GM19035 (cell line): ENCODE data around the gene TMEM132C.

Source experiments
- ATAC-seq: cut with Tn5 transposase; IDR thresholded peaks from one replicate; pipeline ENCODE4 v1.9.1; 2021; ENCODE audit not compliant: unreplicated experiment

TMEM132C gene

DNA sequence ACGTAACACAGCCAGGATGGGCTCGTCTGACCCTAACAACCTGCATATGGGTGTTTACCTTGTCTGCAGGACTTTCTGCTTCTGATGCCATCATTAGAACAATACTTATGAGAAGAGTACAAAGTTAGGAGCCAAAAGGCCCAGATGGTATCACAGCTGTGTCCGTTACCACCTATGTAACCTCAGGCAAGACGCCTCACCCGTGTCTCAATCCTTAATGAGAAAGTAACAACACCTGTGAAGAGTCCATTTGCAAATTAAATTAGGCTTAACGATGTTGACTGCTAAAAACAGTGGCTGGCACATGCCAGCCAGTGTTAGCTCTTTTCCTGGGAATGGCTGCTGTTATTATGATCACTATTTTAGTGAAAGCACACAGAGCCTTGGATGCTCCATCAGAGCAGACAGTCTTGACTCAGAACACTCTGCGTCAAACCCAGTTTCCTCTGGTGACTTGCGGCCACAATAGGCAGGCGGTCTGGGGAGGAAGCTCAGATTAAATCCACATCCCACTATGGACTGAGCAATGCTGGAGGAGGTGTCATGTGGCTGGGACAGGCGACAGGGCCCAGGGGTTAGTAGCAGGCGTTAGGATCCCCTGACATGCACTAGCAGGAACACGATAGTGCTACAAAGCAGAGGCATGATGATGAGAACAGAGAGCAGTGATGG is 431.5 kb downstream of the TMEM132C start:
- no peak for ATAC-seq

DNA sequence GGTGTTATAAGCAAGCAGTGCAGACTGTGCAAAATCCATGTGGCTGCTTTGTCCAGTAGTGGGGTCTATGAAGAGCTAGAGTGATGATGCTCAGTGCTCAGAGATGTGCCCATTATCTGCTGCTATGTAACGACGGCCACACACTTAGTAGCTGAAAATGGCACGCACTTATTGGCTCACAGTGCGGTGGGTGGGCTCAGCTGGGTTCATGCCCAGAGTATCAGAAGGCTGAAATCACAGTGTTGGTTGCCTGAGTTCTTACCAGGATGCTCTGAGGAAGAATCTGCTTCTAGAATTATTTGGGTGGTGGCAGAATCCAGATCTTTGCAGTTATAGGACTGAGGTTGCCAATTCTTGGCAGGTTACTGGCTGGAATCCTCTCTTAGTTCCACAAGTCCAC is 432.1 kb downstream of the TMEM132C start:
- ATAC-seq, result no peak

DNA sequence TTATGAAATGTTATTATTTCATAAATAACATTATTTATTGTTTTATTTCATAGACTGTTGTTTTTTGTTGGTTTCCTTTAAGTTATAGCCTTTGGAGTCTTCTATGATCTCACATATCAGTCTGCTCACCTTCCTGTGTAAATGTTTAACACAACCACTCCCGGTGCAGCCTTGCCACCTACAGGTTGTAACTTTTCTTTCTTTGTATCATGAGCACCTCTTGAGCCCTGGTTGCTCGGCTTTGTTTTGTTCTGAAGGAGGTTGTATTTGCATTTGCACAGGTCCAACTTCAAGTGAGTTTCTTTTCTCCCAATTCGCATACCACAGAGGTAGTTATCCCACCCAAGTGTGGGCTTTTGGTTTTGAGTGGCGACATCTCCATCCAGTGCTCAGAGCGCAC is 435.4 kb downstream of the TMEM132C start:
- no peak for ATAC-seq

DNA sequence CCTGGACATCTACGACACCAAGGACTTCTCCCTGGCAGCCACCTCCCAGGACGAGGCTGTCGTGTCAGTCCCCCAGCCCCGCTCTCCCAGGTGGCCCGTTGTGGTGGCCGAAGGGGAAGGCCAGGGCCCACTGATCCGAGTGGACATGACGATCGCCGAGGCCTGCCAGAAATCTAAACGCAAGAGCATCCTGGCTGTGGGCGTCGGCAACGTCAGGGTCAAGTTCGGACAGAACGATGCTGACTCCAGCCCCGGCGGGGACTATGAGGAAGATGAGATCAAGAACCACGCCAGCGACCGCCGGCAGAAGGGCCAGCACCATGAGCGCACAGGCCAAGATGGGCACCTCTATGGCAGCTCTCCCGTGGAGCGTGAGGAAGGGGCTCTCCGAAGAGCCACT is 438.2 kb downstream of the TMEM132C start:
- no peak for ATAC-seq

DNA sequence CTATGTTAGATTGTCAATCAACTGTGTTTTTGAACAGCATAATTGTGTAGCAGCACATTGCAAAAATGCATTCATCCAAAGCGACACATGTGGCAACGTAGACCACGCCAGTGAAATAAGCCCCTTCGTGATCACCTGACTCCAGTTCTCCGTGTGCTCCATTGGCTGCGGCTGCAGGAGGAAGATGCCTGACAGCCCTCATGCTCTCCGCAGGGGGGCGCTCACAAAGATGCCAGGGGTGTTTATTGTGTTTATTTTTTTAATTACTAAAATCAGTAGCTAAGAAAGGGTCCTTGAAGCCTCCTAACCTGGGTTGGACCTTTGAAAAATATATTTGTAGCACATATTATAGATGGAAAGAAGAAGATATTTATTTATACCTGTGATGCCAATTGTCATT is 440.5 kb downstream of the TMEM132C start:
- ATAC-seq, result no peak

DNA sequence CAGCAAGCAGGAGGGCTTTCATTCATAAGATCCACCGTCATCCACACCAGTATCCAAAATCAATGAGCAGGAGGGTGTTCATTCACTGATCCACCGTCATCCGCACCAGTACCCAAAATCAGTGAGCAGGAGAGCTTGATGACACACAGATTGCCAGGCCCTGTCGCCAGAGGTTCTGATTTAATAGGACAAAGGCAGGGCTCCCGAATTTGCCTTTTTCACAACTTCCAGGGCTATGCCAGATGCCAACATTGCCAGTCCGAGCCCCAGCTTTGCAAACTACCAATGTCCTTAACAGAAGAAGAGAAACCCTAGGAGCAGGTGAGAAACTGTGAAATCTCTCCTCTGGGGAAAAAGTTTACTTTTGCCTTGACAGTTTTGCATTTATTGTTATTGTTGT is 441.8 kb downstream of the TMEM132C start:
- no peak for ATAC-seq

DNA sequence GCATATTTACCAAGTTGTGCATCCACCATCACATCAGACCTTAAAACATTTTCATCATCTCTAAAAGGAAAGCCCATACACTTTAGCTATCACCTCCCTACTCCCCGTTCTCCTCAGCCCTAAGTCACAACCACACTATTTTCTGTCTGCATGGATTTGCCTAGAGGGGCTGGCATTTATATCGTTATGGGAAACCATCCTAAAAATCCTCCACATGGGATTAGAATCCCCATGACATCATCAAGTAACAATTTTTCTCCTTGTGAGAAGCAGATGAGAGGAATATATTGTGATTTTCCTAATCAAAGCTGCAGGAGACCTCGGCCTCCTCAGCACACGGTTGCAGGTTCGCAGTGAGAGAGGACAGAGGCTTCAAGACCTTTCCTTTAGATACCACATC is 442.7 kb downstream of the TMEM132C start:
- no peak for ATAC-seq

DNA sequence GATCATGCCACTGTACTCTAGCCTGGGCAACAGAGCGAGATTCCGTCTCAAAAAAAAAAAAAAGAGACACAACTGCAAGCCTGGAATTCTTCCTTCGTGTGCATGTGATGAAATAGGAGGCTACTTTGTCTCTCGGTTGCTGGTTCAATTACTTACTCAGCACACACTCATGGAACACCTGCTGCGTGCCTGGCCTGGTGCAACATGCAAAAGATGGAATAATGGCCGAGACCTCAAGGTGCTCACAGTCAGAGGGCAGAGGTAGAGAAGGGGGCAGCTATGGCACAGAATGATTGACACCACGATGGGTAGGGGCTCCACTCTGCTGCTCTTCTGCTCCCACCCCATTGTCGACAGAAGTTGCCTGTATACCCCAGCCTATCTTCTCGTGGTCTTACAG is 444.5 kb downstream of the TMEM132C start:
- ATAC-seq, result no peak

DNA sequence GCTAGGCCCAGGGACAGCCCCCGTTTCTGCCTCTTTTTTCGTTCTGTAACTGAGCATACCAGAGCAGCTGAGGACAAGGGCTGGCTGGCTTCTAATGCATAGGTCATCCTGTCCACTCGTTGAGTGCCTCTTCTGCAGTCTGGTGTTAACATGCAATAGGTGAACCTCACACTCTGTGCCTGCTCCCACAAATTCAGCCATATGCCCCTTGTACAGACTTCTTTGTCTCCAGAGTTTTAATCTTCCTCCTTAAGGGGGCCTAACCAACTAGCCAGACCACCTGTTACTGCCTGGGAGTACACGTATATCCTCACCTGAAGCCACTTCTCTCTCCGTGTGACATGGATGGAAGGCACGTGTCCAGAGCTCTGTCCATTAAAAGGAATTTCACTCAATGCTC is 445.7 kb downstream of the TMEM132C start:
- ATAC-seq, result no peak

DNA sequence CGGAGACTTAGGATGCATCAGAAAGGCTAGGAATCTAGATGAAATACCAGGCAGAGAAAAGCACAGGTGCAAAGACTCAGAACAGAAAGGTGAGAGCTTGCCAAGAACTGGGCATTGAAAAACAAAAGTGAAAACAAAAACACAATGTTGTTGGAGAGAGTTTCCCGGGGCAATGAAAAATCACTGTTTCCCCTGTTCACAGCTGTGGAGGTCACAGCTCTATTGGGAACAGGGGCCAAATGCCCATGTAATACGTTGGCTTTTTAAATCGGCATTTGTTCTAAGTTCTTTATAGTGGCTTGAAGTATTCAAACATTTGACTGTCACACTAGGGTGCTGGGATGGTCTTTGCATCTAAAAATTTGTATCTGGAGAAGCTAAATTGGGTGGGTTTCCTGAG is 448.5 kb downstream of the TMEM132C start:
- ATAC-seq, result no peak

DNA sequence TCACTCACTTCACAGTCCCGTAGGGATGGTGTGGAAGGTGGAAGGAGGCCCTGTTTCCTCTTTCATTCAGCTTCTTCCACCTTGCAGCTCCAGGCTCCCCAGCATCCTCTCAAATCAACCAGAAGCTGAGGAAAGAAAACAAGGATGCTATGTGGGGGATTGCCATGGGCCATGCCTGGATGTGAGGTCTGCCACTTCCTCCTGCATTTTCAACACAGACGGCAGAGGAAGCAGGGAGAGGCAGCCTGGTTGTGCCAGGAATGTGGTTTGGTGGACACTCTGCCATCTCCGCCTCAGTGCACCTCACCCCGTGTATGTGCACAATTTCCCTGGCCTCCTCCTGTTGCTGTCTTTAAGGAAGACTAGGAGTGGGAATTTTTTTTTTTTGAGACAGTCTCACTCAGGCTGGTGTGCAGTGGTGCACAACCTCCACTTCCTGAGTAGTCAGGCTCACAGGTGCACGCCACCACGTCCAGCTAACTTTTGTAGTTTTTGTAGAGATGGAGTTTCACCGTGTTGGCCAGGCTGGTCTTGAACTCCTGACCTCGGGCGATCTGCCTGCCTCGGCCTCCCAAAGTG is 457.6 kb downstream of the TMEM132C start:
- no peak for ATAC-seq

DNA sequence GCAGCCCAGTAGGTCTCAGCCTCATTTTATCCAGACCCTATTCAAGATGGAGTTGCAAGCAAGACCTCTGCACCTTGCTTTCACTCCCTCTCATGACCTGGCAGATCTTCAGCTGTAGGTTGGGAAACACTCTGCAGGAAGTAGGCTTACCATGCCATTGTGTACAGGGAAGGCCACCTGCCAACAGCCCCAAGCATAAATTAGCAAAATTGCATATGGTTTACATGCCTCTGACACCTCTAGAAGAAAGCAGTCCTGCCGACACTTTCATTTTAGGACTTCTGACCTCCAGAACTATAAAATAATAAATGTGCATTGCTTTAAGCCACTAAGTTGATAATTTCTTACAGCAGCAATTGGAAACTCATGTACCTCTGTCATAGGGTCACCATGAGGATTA is 459.9 kb downstream of the TMEM132C start:
- no peak for ATAC-seq

DNA sequence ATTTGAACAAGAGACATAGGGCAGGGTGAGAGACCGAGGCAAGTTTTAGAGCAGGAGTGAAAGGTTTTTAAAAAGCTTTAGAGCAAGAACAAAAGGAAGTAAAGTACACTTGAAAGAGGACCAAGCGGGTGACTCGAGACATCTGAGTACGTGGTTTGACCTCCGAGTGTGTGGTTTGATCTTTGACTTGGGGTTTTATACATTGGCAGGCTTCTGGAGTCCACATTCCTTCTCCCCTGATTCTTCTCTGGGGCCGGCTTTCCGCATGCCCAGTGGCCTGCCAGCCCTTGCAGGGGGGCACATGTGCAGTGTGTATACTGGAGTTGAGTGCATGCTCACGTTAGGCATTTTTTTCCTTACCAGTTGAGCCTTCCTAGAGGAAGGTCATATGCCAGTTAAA is 460.5 kb downstream of the TMEM132C start:
- ATAC-seq, result no peak

DNA sequence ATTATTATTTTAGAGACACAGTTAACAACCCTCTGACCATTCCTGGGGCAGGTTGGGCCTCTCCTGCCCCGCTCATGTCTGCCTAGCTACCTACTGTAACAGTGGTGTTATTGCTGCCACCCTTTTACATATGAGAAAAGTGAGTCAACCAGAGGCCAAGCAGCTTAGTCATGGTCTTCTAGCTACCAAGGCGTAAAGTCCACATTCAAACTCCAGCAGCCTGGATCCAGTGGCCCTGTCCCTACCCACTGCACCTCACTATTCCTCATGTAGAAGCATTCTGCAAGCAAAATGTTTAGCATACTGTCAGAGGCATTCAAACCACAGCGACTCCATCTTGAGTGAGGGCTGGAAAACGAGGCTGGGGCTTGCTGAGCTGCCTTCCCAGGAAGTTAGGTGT is 461.0 kb downstream of the TMEM132C start:
- ATAC-seq, result no peak

DNA sequence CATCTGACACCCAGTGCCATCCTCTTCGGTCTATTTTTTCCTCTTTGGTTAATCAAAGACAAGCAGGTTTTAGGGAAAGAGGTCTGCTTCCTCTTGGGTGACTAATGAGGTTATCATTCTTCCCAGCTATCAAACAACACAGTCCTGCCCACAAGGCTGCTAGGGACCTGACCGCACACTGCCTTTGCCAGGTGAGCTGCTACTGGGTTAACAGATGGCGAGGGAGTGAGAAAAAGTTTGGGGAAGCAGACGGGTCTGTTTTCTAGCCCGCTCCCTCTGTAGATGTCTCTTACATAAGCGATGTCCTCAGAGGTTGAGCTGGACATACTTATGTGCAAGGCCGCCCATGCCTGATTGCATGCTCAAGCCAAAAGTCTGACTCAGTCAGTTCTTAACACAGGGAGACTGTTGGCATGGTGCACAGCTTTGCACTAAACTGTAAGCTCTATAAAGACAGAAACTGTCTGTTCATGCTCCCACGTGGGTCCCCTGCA is 462.7 kb downstream of the TMEM132C start:
- no peak for ATAC-seq

DNA sequence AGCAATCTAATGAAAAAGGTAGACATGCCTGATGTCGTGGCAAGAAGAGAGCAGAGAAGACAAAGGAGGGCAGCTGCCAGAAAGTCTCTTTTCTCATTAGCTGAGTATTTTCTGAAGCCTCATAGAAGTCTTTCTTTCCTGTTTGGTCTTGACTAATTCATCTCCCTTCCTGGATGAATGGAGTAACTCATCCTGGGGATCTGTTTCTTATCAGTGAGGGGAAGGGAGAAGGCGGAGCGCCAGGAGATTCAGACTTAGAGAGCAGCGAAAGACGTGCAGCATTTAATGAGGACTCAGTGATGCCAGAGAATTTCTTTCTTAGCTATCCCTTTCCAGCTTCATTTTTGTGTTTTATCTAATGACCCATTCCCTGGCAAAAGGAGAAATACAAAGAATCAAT is 467.4 kb downstream of the TMEM132C start:
- no peak for ATAC-seq

DNA sequence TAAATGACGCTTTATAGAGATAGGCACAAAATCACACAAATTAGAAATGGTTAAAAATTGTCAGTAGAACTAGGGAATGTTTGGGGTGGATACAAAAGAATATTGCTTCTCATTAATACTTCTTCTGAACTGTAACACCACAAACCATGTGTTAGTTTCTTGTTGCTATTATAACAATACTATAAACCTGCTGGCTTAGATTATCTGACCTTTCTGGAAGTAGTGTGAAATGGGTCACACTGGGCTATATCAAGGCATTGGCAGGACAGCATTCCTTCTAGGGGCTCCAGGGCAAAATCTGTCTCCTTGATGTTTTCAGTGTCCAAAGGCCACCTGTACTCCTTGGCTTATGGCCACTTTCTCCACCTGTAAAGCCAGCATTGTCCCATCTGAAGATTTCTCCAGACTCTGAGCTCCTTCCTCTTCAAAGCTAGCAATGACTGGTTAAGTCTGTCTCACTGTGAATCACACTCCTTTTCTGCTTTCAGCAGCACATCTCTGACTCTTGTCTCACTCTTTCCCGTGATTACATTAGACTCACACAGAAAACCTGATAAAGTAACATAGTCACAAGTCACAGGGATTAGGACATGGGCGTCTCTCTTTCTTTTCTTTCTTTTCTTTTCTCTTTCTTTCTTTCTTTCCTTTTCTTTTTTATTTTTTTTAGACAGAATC is 470.5 kb downstream of the TMEM132C start:
- no peak for ATAC-seq

DNA sequence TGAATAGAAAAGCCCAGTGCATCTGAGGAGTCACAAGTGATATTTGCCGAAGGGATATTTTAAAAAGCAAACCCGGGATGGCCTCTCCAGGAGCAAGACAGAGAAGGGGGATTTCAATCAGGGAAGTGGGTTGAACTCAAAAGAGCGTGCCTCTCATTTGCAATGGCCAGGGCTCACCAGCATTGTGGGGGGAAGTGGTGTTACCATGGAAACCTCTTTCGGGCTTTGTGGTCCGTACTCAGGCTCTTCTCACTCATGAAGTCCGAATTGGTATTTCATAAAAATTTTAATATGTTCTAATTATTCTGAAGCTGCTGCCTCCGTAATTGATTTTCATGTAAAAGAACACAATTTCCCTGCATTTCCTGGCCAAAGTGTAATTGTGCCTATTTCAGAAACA is 476.9 kb downstream of the TMEM132C start:
- ATAC-seq, result no peak

DNA sequence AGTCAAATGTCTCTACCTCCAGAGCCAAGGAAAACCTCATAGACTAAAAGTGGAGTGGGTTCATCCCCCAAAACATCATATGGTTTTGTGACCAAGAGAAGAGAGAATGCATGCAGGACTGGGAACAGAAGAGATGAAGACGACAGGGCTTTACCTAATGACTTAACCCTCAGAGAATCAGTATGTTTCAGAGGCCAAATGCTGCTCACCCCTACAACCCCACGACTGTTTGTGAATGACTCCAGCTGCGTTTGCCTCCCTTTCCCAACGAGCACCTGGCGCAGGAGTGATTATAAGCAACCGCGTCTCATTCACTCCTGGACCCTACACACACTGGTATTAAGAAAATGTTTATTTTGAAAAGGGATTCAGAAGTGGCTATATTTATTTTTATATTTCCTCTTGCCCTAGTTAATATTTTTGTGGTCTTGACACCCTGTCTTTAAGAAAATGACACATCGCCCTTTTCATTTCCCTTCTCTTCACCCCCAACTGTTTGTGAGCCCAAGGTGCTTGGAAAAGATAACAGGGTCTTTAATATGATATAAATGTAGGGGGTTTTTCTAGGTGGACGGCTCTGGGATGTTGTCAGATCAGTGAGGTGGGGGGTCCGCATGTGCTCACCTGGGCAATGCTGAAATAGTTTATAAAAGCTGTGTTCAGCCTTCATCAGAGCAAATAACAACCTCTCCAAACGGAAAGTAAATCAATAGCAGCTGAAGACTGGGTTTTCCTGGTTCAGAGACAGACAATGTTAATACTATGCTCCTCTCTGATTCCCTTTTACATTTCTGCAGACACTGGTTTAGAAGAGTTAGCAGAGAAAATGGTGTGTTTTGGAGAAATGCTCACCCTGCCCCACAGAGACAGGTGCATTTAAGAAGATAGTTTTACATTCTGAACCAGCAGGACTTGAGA is 479.1 kb downstream of the TMEM132C start:
- ATAC-seq, result no peak

DNA sequence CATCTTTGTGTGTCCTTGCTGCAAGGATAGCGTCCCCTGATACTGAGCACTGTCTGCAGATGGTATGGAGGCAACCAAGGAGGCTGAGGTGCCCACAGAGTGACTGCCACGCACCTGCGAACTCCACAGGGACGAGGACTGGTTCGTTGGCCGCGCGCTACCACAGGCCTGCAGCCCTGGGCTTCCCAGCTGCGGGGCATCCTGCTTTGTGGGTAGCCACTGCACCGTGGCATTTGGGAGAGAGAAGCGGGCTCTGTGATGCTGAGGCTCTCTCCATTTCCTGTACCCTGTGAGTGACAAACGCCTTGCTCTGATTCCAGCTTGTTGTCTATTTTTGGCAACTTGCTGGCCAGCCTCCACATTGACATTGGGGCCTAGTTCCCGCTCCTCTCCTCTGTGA is 480.5 kb downstream of the TMEM132C start:
- no peak for ATAC-seq

DNA sequence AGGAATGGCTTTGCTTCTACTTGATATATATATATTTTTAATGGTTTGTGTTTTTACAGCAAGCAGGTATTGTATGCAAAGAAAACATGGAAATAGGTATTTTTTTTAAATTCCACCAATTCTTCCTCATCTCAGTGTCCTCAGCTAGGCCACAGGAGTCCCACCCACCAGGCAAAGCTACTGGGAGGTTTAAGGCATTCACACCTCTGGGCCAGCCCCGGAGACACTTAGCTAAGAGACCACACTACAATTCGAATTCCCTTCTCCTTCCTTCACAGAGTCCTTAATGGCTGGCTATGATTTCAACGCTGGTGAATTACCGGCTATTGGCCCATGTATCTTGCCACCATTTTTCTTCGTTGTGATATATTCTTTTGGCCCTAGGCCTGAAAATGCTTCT is 485.4 kb downstream of the TMEM132C start:
- ATAC-seq, result no peak
